DND-41 (cell line): ENCODE measurements around the gene DNAJC21.

Experiments used
- ATAC-seq: fragments of 200-7000 bp; cut with Tn5 transposase; 3 replicates; pipeline ENCODE4 v1.9.1; 2021; ENCODE audit warnings: low read depth; ENCODE audit not compliant: insufficient read depth
- DNase-seq: peaks from one replicate; pipeline ENCODE4 v3.0.0-alpha.2; 2020
- H2AFZ ChIP-seq: 2 replicates; pipeline ENCODE4 v1.6.0; 2012; ENCODE audit warnings: low read depth, low read length
- H3K27ac ChIP-seq: 2 replicates; pipeline ENCODE4 v1.5.1; 2012; ENCODE audit warnings: low read length, inconsistent platforms
- H3K27me3 ChIP-seq: fragments of 200-600 bp; sonication (generic); 2 replicates; pipeline ENCODE4 v1.6.0; 2012; ENCODE audit warnings: low read length, mild to moderate bottlenecking, inconsistent platforms; ENCODE audit not compliant: insufficient read depth, poor library complexity
- H3K36me3 ChIP-seq: 2 replicates; pipeline ENCODE4 v1.5.1; 2012; ENCODE audit warnings: low read length, inconsistent platforms; ENCODE audit not compliant: insufficient read depth
- H3K4me1 ChIP-seq: 2 replicates; pipeline ENCODE4 v1.5.1; 2012; ENCODE audit warnings: mild to moderate bottlenecking, low read length; ENCODE audit not compliant: insufficient read depth
- H3K4me2 ChIP-seq: 2 replicates; pipeline ENCODE4 v1.6.0; 2012; ENCODE audit warnings: mild to moderate bottlenecking, moderate library complexity, low read length, inconsistent platforms; ENCODE audit not compliant: insufficient read depth
- H3K4me3 ChIP-seq, 2 experiments: fragments of 200-600 bp in 1 of 2; shearing (Covaris generic) in 1 of 2; 2 replicates each; pipeline ENCODE4 v1.5.1; 2012 to 2016; ENCODE audit warnings: inconsistent platforms in 2 of 2, low read length in 2 of 2, mild to moderate bottlenecking in 2 of 2, low read depth in 1 of 2, moderate library complexity in 1 of 2
- H3K79me2 ChIP-seq: 2 replicates; pipeline ENCODE4 v1.6.0; 2012; ENCODE audit warnings: low read length, inconsistent platforms; ENCODE audit not compliant: insufficient read depth
- H3K9ac ChIP-seq: 2 replicates; pipeline ENCODE4 v1.6.0; 2012; ENCODE audit warnings: low read depth, mild to moderate bottlenecking, inconsistent platforms, low read length, moderate library complexity
- H3K9me3 ChIP-seq: 2 replicates; pipeline ENCODE4 v1.5.1; 2012; ENCODE audit warnings: low read length, moderate library complexity, mild to moderate bottlenecking, inconsistent platforms; ENCODE audit not compliant: insufficient read depth, severe bottlenecking
- H4K20me1 ChIP-seq: 2 replicates; pipeline ENCODE4 v1.6.0; 2012; ENCODE audit warnings: low read length; ENCODE audit not compliant: insufficient read depth
- EZH2 ChIP-seq: IDR thresholded peaks from 3 replicates; pipeline ENCODE4 v1.6.1; 2012; ENCODE audit warnings: borderline replicate concordance, low read depth, mild to moderate bottlenecking, moderate library complexity, low read length, inconsistent platforms; ENCODE audit not compliant: severe bottlenecking
- TF ChIP-seq, protein P1 (sequence below): IDR thresholded peaks from 2 replicates; pipeline ENCODE4 v1.5.1; 2012; ENCODE audit warnings: borderline replicate concordance, low read length, moderate library complexity, mild to moderate bottlenecking; ENCODE audit not compliant: poor library complexity, severe bottlenecking; ENCODE audit errors: extremely low read depth

DNAJC21 gene

DNA sequence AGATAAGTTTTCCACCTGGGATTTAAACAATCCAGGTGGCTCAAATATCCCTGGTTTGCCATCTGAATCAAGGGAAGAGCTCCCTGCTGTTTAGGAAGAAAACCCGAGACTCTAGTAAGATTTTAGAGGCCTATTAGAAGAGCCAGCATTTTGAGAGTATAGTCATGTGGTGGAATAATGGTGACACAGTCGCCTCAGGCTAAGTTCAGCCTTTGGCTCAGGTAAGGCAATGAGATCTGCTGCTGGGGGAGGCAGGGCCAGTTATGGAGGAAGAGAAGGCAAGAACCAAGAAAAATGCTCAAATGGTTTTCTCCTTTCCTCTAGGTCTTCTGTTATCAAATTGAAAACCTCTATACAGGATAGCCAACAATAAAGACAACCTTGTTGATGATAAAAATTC, 30.3 kb upstream of the DNAJC21 start:
- Histone ChIP-seq H3K27ac (no peak overlapping the region), H3K4me3 (no peak overlapping the region), H4K20me1 (no peaks in the 10 kb centered on the region), H3K4me1 (no peaks in the 10 kb centered on the region), H3K9me3 (no peaks in the 10 kb centered on the region), H3K4me2 (no peak overlapping the region), H3K9ac (no peak overlapping the region), H3K27me3 (no peaks in the 10 kb centered on the region), H3K36me3 (peaks cover 5% of the 10 kb centered on the region; the same call in 1 of the 2 replicates), H3K79me2 (no peaks in the 10 kb centered on the region), H2AFZ (no peak overlapping the region)
- ATAC-seq = no peak
- TF ChIP-seq, protein P1, sequence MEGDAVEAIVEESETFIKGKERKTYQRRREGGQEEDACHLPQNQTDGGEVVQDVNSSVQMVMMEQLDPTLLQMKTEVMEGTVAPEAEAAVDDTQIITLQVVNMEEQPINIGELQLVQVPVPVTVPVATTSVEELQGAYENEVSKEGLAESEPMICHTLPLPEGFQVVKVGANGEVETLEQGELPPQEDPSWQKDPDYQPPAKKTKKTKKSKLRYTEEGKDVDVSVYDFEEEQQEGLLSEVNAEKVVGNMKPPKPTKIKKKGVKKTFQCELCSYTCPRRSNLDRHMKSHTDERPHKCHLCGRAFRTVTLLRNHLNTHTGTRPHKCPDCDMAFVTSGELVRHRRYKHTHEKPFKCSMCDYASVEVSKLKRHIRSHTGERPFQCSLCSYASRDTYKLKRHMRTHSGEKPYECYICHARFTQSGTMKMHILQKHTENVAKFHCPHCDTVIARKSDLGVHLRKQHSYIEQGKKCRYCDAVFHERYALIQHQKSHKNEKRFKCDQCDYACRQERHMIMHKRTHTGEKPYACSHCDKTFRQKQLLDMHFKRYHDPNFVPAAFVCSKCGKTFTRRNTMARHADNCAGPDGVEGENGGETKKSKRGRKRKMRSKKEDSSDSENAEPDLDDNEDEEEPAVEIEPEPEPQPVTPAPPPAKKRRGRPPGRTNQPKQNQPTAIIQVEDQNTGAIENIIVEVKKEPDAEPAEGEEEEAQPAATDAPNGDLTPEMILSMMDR = no peak
- no peak for TF ChIP-seq EZH2
- no peak for DNase-seq

DNA sequence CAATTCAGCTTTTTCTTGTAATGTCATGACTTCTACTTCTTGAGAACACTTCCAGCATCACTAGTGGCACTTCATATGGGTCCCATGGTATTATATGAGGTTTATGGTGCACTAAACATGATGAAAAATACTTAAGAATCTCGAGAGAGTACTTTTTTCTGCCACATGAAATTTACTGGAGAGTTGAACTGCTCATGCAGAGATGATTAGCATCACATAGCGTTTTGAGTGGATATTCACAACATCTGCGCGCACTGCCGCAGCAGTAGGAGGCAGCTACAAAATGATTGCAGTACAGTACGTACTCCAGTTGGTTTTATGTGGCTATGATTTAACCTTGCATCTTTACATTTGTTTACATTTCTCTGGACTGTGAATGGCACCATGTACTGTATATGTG, 28.7 kb upstream of the DNAJC21 start:
- H3K4me2 ChIP-seq = no peak overlapping the region
- no peak overlapping the region for H3K9ac ChIP-seq
- H3K36me3 ChIP-seq = peaks cover 16% of the 10 kb centered on the region
- TF ChIP-seq, protein P1 = no peak
- no peak for TF ChIP-seq EZH2
- no peak overlapping the region for H3K27ac ChIP-seq
- H3K4me3 ChIP-seq = no peak overlapping the region
- no peak overlapping the region for H2AFZ ChIP-seq
- no peaks in the 10 kb centered on the region for H3K27me3 ChIP-seq
- H3K9me3 ChIP-seq = no peaks in the 10 kb centered on the region
- DNase-seq = no peak
- H4K20me1 ChIP-seq = no peaks in the 10 kb centered on the region
- no peaks in the 10 kb centered on the region for H3K79me2 ChIP-seq
- no peak for ATAC-seq
- H3K4me1 ChIP-seq = no peaks in the 10 kb centered on the region

DNA sequence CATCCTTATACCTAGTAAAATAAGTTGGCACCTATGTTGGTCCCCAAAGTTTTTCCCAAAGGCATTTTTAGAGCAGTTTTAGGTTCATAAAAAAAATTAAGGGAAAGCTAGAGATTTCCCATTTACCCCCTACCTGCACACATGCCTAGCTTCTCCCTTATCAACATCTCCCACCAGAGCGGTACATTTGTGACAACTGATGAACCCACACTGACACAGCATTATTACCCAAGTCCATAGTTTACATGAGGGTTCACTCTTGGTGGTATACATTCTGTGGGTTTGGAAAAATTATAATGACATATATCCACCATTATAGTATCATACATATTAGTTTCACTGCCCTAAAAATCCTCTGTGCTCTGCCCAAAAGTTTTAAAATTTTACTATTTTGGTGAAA, 26.1 kb upstream of the DNAJC21 start:
- Histone ChIP-seq H2AFZ (no peak overlapping the region), H4K20me1 (no peaks in the 10 kb centered on the region), H3K79me2 (no peaks in the 10 kb centered on the region), H3K36me3 (peaks cover 22% of the 10 kb centered on the region), H3K4me1 (no peaks in the 10 kb centered on the region), H3K9ac (no peak overlapping the region), H3K27me3 (no peaks in the 10 kb centered on the region), H3K4me3 (no peak overlapping the region), H3K4me2 (no peak overlapping the region), H3K27ac (no peak overlapping the region), H3K9me3 (no peaks in the 10 kb centered on the region)
- TF ChIP-seq EZH2 = no peak
- TF ChIP-seq, protein P1 = no peak
- ATAC-seq = no peak
- no peak for DNase-seq

DNA sequence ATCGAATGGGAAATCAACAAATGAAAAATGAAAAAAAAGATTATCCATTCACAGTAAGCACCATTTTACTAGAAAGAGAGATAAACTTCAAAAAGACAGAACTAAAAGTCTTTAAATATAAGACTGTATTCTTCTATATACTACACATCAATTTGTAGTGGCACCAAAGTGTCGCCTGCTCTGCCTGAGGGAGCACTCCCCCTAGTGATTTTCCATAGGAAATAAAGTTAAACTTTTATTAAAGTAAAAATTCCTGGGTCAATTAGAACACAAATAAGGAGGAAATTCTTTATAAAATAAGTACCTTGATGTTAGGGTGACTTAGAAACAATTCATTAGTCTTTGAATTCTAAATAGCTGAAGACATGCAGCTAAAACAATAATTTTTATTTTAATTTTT, 23.8 kb upstream of the DNAJC21 start:
- Histone ChIP-seq H3K9me3 (no peaks in the 10 kb centered on the region), H3K4me2 (no peak overlapping the region), H3K4me1 (no peaks in the 10 kb centered on the region), H4K20me1 (no peaks in the 10 kb centered on the region), H3K4me3 (no peak overlapping the region), H3K36me3 (peaks cover 41% of the 10 kb centered on the region), H2AFZ (no peak overlapping the region), H3K9ac (no peak overlapping the region), H3K27ac (no peak overlapping the region), H3K27me3 (no peaks in the 10 kb centered on the region), H3K79me2 (no peaks in the 10 kb centered on the region)
- no peak for ATAC-seq
- no peak for TF ChIP-seq EZH2
- TF ChIP-seq, protein P1 = peak; percentile 33
- no peak for DNase-seq
